Measurements from ENCODE around the gene PITX1. TPM values are rescaled to one million over a fixed set of nuclear protein-coding genes. Genes with fewer than 3 reads are reported as not detected.

PITX1 gene
- total RNA-seq, 2 donors from 2014 or later: 1.3 to 2.4 TPM

- no peaks in the 10 kb centered on the region for H3K36me3 Mint-ChIP-seq (ENCODE audit: low read depth)
- TF ChIP-seq CTCF (conservative IDR thresholded peaks at IDR 0.05): no peak
- DNase-seq: peak; percentile 61
- H3K27me3 ChIP-seq (ENCODE audit: control insufficient read depth, insufficient read depth, low read length, poor library complexity, severe bottlenecking): peaks cover 96% of the 10 kb centered on the region
- no peaks in the 10 kb centered on the region for H3K9me3 ChIP-seq (ENCODE audit: control insufficient read depth, low read length)
- no peaks in the 10 kb centered on the region for H3K36me3 ChIP-seq (ENCODE audit: control insufficient read depth, insufficient read depth, low read length)
- peak overlapping the region; percentile 32 for H3K4me3 Mint-ChIP-seq
- H3K27me3 Mint-ChIP-seq (ENCODE audit: insufficient read depth): peaks cover 94% of the 10 kb centered on the region
- H3K4me1 ChIP-seq (ENCODE audit: control insufficient read depth, insufficient read depth, low read length): no peaks in the 10 kb centered on the region
- H3K27ac ChIP-seq (ENCODE audit: low read depth, low read length): no peak overlapping the region
- H3K27ac Mint-ChIP-seq: no peak overlapping the region
- H3K9me3 Mint-ChIP-seq: no peaks in the 10 kb centered on the region
- H3K4me1 Mint-ChIP-seq: peaks cover 6% of the 10 kb centered on the region
- no peak overlapping the region for H3K4me3 ChIP-seq (ENCODE audit: low read length)
- 3 to 4% methylated on average over 17 to 42 of the region's 42 CpGs for WGBS, 2 experiments (ENCODE audit: insufficient coverage in 1 of 2, insufficient read length in 1 of 2)
- no peak overlapping the region for H3K9ac ChIP-seq (ENCODE audit: extremely low read depth, low read length, poor library complexity, severe bottlenecking)
Observed at GRCh38 chr5:135038813-135039270, 4.8 kb upstream of the PITX1 start.

- Histone ChIP-seq H3K9me3 (ENCODE audit: control insufficient read depth, low read length) (no peaks in the 10 kb centered on the region), H3K36me3 (ENCODE audit: control insufficient read depth, insufficient read depth, low read length) (no peaks in the 10 kb centered on the region), H3K4me1 (ENCODE audit: control insufficient read depth, insufficient read depth, low read length) (no peaks in the 10 kb centered on the region), H3K27ac (ENCODE audit: low read depth, low read length) (no peak overlapping the region), H3K27me3 (ENCODE audit: control insufficient read depth, insufficient read depth, low read length, poor library complexity, severe bottlenecking) (peaks cover 96% of the 10 kb centered on the region), H3K4me3 (ENCODE audit: low read length) (no peak overlapping the region), H3K9ac (ENCODE audit: extremely low read depth, low read length, poor library complexity, severe bottlenecking) (no peak overlapping the region)
- WGBS, 2 experiments (ENCODE audit: insufficient coverage in 1 of 2, insufficient read length in 1 of 2): 12 to 20% methylated on average over 13 to 20 of the region's 20 CpGs
- H3K9me3 Mint-ChIP-seq: no peaks in the 10 kb centered on the region
- DNase-seq: peak; percentile 56
- no peak overlapping the region for H3K27ac Mint-ChIP-seq
- no peak for TF ChIP-seq CTCF (conservative IDR thresholded peaks at IDR 0.05)
- peaks cover 7% of the 10 kb centered on the region for H3K4me1 Mint-ChIP-seq
- H3K27me3 Mint-ChIP-seq (ENCODE audit: insufficient read depth): peaks cover 92% of the 10 kb centered on the region
- H3K36me3 Mint-ChIP-seq (ENCODE audit: low read depth): no peaks in the 10 kb centered on the region
- no peak overlapping the region for H3K4me3 Mint-ChIP-seq
Observed at GRCh38 chr5:135038205-135038812, 4.3 kb upstream of the PITX1 start.

GRCh38 chr5:135037519-135038204 lies 3.6 kb upstream of the PITX1 start:
- DNase-seq: no peak
- Histone ChIP-seq H3K9ac (ENCODE audit: extremely low read depth, low read length, poor library complexity, severe bottlenecking) (no peak overlapping the region), H3K27me3 (ENCODE audit: control insufficient read depth, insufficient read depth, low read length, poor library complexity, severe bottlenecking) (peaks cover 96% of the 10 kb centered on the region), H3K36me3 (ENCODE audit: control insufficient read depth, insufficient read depth, low read length) (no peaks in the 10 kb centered on the region), H3K27ac (ENCODE audit: low read depth, low read length) (no peak overlapping the region), H3K4me1 (ENCODE audit: control insufficient read depth, insufficient read depth, low read length) (no peaks in the 10 kb centered on the region), H3K9me3 (ENCODE audit: control insufficient read depth, low read length) (no peaks in the 10 kb centered on the region), H3K4me3 (ENCODE audit: low read length) (no peak overlapping the region)
- Mint-ChIP-seq H3K4me1 (peaks cover 9% of the 10 kb centered on the region), H3K4me3 (no peak overlapping the region), H3K9me3 (no peaks in the 10 kb centered on the region), H3K27ac (no peak overlapping the region), H3K36me3 (ENCODE audit: low read depth) (no peaks in the 10 kb centered on the region), H3K27me3 (ENCODE audit: insufficient read depth) (peaks cover 90% of the 10 kb centered on the region)
- WGBS, 2 experiments (ENCODE audit: insufficient coverage in 1 of 2, insufficient read length in 1 of 2): 30 to 31% methylated on average over 9 to 11 of the region's 11 CpGs
- peak; percentile 56 for TF ChIP-seq CTCF (conservative IDR thresholded peaks at IDR 0.05)

Data from endodermal cell (in vitro differentiated cells).